Measurements from ENCODE around the gene ERAP2.

DNA sequence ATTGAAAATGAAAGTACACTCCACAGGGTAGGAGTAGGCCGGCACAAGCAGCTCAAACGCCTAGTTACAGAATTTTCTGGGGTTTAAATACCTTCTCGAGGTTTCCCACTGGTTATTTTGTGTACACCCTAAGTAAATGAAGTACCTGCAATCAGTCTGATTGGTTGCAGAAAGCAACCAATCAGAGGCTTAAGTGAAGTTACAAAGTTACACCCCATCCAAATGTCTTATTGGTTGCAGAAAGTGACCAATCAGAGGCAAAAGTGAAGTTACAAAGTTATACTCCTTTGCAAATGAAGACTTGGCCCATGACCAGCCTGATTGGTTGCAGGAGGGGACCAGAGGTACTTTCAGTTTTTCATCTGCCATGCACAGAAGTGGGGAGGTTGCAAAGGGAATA is 33.2 kb upstream of the ERAP2 start:
- TF ChIP-seq CTCF (IDR thresholded peaks at IDR 0.05) (no peak), POLR2A (IDR thresholded peaks at IDR 0.05) (no peak)

Data from heart left ventricle (tissue), 13 donors.